Hematopoietic multipotent progenitor cell treated with erythropoietin and hydrocortisone succinate and interleukin-3 and kit ligand, for 4 days (in vitro differentiated cells): Measurements from ENCODE around the gene TSPAN15.
"Not testable (repeated sequence)": the region's sequence is repeated elsewhere in the genome, so short reads cannot be mapped to it uniquely, and the experiment has no call there.

Experiments used
- DNase-seq: peaks from one replicate; pipeline ENCODE4 v3.0.0-alpha.2; 2015

TSPAN15 gene

DNA sequence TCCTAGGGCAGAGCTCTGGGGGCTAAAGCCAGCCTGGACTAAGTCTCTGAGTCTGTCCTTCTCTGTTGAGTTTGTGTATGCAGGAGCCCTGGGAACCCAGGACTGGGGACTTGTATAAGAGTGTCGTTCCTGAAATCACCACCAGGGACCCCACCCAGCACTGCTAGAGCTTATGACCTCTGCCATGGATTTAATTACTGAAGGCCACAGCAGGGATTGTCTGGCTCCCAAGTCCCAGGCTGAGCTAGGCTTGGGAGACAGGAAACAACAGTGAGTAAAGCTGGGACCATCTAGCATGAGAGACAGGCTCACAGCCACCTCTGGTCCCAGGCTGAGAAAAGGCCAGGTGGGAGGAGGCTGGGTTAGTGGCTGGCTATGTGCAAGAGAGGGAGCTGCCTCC lies 1.4 kb upstream of the TSPAN15 start:
- DNase-seq, result peak; percentile 80

DNA sequence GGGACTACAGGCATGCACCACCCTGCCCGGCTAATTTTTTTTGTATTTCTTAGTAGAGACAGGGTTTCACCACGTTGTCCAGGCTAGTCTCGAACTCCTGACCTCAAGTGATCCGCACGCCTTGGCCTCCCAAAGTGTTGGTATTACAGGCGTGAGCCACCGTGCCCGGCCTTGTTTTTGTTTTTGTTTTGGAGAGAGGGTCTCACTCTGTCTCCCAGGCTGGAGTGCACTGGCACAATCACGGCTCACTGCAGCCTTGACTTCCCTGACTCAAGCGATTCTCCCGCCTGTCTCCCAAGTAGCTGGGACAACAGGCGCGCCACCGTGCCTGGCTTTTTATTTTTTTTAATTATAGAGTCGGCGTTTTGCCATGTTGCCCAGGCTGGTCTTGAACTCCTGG lies 870 bp upstream of the TSPAN15 start:
- not testable (repeated sequence) for DNase-seq

DNA sequence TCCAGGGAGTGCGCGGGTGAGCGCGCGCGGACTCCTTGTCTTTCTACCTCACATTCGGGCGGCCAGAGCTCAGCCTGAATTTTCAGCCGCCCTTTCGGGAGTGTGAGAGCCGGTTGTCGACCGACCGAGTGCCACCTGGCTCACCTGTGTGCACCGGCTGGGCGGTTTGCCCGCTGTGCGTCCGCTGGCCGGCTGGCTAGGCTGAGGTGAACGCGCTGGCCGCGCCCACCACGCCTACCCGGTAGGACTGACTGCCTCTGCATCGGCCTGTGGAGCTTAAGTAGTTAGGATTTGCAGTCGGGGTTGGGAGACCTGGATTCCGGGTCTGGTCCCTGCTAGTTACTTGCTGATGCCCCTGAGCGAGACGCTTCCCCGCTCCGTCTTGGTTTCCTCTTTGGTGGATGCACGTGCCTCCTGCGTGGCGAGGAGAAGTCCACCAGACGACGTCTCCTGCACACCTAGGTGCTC lies 553 bp downstream of the TSPAN15 start:
- DNase-seq, result no peak

DNA sequence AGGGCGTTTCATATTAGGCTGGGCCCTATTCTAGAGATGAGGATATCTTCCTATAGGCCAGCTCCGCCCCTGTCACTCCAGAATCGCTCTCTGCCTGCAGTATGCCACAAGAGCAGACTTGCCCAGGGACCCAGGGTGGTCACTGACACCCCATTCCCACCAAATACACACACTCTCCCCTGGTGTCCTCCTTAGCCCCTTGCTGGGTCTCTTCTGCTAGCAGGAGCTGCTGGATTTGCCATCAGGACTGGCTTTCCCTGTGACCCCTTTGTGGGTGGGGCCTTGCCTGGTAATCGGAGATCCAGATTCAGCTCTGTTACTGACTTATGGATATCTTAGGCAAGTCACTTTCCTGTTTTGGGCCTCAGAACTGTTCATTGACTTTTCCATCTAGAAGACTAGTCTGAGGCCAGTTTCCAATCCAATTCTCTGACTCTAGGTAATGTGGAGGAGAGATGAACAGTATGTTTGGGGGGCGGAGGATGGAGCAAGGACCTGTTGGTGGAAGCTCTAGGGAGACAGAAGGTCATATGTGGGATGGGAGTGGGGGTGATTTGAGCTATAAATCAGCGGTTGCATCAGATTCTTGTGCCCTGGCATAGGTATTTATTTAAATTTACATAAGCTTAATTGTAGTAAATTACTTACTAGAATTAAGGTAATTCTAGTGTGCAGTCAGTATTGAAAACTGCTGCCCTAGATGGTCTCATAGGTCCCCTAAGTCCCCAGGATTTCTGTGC lies 1.6 kb downstream of the TSPAN15 start:
- no peak for DNase-seq

DNA sequence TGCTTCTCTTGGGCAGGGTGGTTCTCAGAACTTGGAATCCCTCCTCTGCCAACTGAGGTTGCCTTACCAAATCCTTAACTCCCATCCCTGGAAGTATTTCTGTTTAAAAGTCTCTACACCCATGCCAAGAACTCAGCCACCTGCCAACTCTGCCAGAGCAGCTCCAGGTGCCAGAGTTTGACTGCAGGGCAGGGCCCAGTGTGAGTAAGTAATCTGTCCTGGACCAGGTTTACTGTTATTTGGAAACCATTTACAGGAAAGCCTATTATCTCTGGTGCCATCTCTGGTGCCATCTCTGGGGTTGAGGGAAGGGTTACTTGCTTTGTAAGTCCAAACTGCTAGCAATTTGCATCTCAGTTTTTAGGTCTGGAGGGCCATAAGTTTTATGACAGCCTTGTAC lies 2.5 kb downstream of the TSPAN15 start:
- DNase-seq, result no peak

DNA sequence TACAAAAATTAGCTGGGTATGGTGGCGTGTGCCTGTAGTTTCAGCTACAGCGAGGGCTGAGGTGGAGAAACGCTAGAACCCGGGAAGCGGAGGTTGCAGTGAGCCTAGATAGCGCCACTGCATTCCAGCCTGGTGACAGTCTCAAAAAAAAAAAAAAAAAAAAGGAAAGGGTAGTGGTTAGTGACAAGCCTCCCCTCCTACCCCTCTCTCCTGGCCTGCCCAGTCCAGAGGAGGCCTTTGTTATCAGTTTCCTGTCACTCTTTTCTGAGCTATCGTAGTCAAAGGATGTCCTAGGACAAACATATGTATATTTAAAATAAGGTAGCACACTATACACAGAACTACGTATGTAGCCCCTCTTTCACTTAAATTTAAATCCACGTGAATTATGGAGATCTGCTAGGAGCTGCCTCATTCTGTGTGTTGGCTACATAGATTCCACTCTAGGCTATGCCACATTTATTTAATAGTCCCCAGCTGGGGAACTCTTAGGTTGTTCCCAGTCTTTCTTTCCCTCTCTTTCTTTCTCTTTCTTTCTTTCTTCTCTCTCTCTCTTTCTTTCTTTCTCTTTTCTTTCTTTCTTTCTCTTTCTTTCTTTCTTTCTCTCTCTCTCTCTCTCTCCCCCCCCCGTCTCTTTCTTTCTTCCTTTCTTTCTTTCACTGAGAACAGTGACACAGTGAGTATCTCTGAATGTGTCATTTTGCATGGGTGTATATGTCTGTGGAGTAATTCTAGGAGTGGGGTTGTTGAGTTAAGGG lies 3.9 kb downstream of the TSPAN15 start:
- DNase-seq, result peak; percentile 58

DNA sequence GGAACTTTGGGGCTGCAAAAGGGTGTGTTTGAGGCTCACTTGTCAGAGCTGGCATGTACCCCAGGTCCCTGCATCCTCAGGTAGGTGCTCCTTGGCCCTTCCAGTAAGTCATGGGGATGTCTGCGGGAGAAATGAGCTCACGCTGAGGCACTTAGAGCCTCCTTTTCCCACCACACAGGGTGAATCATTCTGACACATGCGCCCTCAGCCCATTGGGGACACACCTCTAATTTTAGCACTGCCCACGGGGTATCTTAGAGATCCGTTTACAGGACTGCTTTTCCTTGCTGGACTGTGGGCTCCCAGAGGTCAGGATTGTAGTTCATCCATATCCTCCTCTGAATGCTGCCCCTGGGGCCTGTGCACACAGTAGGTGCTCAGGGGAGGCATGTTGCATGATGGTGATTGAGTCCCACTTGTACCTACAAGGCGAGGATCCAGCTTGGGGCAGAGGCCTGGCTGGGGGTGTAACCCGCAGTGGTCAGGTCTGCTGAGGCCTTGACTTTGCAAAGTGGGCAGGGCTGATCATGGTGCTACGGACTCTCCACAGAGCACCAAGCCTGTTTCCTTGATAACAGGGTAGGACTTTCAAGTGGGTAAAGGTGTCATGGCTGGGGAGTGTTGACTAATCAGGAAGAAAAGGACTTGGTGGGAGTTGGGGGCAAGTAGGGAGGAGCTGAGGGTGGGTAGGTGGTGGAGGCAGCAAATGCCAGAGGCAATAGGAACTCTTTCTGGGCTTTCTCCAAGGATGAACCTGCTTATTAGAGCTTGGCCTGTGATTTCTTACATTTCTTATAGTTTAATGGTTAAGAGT lies 5.8 kb downstream of the TSPAN15 start:
- no peak for DNase-seq

DNA sequence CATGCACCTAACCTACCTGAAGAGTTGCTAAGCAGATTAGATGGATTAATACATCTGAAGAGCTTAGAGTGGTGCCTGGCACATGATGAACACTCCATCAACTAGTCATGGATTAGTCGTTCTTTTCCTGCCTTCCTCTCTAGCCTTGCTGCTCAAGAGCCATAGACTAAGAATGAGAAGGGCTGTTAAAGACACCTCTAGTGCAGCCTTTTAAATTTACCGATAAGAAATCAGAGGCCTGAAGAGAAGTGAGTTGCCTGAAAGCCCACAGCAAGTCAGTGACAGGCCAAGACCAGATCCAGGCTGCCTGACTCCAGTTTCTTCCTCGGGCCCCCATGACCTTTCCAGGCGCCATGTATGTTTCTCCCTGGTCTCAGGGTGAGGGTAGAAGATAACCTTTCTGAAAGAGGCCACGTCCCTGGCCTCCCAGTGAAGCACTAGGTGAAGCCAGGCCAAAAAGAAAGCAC lies 6.5 kb downstream of the TSPAN15 start:
- DNase-seq, result no peak

DNA sequence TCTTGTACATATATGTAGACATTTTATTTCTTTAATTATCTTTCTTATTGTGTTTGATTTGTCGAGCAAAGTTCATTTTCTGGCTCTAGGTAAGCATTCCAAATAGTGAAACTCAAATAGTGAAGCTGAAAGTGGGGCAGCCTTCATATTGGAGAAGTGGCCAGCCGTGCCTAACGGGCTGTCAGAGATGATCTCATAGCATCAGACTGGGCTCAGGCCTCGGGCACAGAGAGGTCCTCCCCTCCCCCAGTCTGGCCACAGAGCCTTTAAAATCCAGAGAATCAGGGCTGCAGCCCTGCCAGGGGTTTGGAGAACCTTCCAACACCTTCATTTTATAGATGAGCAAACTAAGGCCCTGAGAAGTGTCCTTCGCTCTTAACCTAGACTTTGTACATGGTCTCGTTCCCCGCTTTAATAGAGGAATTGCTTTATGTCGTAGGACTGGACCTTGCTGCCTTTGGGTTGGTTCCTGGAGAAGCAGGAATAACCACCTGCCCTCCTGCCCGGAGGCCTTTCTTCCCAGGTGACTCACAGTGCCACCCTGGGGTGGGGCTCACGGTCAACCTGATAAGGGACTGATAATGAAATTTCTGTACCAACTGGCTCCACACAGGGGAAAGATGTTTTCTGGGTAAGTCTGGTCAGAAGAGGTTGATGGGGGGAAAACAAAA lies 7.3 kb downstream of the TSPAN15 start:
- DNase-seq, result no peak

DNA sequence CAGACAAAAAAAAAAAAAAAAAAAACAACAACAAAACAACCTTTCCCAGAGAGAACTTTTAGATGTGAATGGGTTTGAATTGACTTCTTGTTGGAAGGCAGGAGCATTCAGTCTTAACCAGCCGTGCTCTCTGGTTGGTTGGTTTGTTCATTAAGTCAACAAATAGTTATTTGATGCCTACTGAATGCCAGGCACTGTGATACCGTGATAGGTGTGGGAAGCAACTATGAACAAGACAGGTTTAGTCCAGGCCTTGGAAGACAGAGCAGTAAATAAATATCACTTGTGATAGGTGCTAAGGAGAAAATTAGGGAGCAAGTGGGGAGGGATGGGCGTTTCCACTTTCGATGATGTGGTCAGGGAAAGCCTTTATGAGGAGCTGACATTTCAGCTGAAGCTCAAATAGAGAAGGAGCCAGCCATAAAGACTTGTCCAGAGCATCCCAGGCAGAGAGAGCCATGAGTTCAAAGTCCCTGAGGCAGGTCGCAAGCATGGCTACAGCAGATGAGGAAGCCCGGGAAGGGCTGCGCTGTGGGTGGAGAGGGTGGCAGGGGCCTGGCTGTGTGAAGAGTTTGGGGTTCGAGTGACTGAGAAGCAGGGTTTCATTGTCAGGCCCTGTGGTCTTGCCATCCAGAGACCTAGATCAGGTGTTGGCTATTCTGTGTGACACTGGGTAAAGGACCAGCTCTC lies 8.0 kb downstream of the TSPAN15 start:
- DNase-seq, result no peak

DNA sequence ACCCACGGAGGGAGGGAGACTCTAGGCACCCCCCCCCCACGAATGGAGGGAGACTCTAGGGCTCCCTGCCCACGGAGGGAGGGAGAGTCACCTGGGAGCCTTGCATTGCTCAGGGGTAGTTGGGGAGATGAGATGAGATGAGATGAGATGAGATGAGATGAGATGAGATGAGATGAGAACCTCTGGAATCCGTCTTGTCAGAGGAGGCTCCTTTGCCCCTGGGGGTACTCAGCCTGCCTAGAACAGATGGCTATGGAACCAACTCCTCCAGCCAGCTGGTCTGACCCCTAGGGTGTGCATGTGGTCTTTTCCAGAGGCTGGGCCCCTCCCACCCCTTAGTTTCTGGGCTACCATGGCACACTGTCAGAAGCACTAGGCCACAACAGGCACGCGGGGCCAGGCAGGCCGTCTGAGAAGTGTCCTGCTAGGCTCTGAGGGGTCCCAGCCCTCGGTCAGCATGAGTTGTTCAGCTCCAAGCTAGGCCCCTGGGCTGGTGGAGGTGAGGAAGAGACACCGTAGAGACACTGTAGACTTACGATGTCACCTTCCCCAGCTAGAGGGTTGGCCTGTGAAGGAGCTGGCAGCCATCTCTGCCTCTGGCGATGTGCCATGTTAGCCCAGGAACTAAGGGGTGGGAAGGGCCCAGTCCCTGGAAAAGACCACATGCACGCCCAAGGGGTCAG lies 8.8 kb downstream of the TSPAN15 start:
- no peak for DNase-seq

DNA sequence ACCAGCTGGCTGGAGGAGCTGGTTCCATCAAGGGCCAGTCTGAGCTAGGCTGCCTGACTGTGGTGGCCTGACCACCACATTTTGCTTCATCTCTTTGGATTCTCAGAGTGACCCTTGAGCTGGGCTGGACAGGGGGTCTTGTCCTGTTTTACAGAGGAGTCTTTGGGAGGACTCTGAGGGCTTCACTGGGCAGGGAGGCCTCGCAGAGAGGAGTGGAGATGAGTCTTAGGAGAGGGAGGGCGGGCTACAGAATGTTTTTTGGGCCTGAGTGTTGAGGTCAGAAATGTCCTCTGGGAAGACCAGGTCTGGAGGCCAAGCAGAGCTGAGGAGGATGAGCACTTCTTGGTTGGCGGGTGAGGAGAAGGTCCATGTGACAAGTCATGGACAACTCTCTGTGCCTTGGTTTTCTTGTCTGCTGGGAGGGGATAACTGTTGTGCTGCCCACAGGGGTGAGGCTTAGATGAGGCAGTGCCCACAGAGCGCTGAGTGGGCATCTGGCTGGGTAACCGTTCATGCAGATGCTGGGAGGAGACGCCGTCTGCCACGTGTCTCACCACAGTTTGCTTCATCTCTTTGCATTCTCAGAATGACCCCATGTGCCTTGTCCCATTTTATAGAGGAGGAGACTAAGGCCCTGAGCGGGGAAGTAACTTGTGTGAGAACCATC lies 9.4 kb downstream of the TSPAN15 start:
- DNase-seq, result no peak

DNA sequence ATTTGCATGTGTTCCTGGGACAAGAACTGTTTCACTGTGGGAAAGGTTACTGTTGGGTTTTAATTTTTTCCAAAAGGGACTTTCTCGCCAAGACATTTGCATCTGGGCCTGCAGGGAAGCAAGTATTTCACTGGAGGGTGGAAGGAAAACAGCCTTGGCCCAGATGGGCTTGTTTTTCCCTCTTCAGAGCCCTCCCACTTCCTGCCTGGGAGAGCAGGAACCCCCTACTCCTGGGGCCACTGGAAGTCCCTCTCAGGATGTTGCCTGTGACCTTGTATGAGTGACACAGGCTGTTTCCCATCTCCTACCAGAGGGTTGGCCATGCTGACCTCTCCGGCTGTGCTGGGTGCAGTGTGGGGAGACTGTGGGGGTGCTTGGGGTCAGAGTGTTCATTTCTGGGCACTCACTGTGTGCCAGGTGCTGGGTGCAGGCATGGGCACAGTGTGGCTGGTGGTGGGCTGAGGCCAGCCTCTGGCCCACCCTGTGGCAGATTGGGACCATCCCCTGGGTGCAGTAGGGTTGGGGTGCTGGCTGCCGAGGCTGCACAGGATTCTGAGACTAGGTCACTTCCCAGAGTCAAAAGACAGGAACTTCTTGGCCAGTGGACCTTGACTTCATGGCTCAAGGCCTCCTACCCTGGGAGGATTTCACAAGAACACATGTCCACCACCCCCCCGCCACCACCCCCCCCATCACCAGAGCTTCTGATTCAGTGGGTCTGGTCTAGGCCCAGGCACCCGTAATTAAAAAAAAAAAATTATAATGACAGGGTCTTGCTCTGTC lies 10.2 kb downstream of the TSPAN15 start:
- no peak for DNase-seq

DNA sequence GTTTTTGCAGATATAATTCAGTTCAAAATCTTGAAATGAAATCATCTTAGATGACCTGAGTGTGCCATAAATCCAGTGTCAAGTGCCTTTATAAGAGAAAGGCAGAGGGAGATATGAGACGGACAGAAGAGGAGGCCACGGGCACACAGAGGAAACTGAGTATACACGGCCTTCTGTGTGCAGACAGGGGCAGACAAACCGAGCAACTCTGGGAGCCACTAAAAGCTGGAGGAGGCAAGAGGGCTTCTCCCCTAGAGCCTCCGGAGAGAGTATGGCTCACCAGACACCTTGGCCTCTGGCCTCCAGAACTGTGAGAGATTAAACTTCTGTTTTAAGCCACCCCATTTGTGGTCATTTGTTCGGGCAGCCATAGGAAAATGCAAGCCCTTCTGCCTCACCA lies 12.6 kb downstream of the TSPAN15 start:
- DNase-seq, result no peak

DNA sequence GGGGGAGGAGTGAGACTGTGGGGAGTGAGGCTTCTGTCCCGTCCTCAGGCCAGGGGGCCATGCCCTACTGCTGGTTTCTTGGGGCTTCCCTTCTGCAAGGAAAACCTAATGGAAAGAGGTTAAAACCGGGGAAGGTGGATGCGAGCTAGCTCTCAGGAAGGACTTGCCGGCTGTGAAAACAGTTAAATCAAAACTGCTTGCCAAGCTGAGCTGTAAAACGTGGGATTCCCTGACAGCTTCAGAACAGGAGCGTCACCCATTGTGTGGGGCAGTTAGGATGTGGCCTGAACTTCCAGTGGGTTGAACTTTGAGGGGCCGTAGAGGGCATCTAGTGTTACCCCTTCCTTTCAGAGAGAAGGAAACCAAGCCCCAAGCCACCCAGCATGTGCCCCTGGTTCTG lies 13.1 kb downstream of the TSPAN15 start:
- DNase-seq, result no peak

DNA sequence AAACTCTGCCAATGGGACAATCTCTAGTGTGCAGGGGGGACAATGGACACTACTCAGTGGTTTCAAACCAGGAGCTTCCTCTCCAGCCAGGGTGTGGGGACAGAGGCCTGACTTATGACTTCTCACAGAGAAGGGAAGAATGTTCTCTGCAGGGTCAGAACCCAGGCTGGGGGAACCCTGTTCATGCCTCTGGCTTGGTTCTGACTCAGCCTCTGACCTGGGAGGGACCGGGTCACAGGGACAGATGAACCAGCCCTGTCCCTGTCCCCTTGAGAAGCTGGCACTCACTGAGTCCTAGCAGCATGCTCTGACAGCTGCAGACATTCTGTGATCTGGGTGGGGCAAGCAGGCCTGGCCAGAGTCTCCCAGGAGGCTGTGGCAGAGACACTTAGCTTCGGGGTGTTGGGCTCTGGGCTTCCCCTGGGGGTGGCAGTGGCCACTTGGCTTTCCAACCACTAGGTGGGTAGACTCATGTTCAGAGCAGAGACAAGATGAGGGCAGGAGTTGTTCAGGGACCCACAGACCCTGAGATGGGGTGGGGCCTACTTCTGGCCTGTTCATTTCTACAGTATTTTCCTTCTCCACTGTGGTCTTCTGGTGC lies 13.6 kb downstream of the TSPAN15 start:
- peak; percentile 25 for DNase-seq

DNA sequence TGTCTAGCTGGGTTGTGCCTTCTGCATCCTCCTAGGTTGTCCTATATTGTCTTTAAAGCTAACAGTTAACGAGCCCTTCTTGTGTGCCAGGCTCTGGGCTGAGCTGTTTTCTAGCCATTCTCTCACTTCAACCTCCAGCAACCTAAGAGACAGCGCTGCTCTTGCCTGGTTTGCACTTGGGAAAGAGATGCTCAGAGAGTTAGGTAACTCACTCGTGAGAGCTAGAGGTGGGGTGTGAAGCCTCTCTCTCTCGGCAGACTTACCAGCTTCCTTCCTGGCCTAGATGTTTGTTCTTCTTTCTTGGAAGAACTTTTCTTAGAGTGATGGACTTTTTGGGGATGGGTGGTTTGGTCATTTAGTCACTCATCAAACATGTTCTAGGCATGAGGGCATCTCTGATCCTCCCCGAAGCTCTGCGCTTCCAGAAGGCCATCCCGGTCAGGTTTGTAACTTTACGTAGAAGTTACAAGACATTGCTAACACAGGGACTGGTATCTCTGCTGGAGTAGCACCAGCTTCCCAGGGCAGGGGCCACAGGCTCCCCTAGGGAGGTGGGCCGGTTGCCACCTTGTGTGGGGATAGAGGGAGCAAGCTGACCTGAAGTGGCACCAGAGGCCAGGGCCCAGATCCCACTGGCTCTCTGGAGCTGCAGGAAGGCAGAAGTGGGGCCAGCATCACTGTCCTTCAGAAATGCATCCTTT lies 14.3 kb downstream of the TSPAN15 start:
- DNase-seq, result peak; percentile 56

DNA sequence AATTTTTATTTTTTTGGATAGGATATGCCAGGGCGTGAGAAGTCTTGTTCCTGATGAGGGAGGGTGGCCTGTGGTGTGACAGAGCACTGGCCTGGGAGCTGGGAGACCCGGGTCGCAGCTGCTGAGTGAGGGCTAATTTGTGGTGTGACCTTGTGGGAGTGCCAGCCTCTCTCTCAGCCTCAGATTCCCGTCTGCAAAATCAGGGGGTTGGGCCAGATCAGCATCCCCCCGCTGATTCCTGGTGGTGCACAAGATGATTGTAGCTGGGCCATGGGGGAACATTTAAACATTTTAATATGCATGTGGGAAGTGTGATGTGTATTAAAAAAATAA lies 14.9 kb downstream of the TSPAN15 start:
- DNase-seq, result no peak

DNA sequence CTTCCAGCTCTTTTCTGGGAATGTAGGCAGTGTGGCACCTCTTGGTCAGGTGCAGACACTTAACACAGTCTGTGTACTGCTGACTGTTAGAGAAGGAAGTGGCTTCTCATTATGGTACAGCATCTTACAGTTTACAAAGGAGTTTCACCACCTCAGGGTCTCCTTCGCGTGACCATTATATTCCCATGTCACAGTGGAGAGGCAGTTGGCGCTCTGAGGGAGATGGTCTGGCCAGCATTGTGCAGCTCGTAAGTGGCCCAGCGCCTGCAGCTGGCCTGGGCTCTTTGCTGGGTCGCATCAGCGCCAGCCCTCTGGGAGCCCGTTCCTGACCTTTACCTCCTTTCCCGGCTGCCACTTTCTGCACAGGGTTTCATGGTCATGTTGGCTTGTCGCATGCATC lies 15.4 kb downstream of the TSPAN15 start:
- DNase-seq, result peak; percentile 31
